ENCODE measurements around the gene NHERF1. TPM values are rescaled to one million over a fixed set of nuclear protein-coding genes. Genes with fewer than 3 reads are reported as not detected.

NHERF1 gene
- total and polyA plus RNA-seq, 7 donors: 2.4 to 37.1 (median 4.9) TPM

GRCh38 chr17:74757931-74758847 is 9.8 kb downstream of the NHERF1 start:
- Histone ChIP-seq H3K9me3 (no peaks in the 10 kb centered on the region), H3K27me3 (ENCODE audit: insufficient read depth in 3 of 3, low read length in 2 of 3) (peaks cover 0 to 4% (median 0%) of the 10 kb centered on the region in 3 donors), H3K4me1 (peaks cover 10% of the 10 kb centered on the region), H3K27ac (no peak overlapping the region), H3K36me3 (ENCODE audit: insufficient read depth in 1 of 2, low read depth in 1 of 2) (no peaks in the 10 kb centered on the region), H3K4me3 (peak overlapping the region; percentile 2)
- WGBS, 3 donors: 36 to 51% (median 45%) methylated on average over 24 to 26 of the region's 26 CpGs
- DNase-seq (no peak), ATAC-seq (peak in 2 of 4 donors; percentile 7 to 36)
- TF ChIP-seq CTCF (IDR thresholded peaks at IDR 0.05): no peak
- intact Hi-C loops (cut with DNase I): no loop called here

- TF ChIP-seq CTCF (IDR thresholded peaks at IDR 0.05): no peak
- Histone ChIP-seq H3K36me3 (ENCODE audit: insufficient read depth in 1 of 2, low read depth in 1 of 2) (no peaks in the 10 kb centered on the region), H3K27me3 (ENCODE audit: insufficient read depth in 3 of 3, low read length in 2 of 3) (no peaks in the 10 kb centered on the region), H3K9me3 (no peaks in the 10 kb centered on the region), H3K4me3 (no peak overlapping the region), H3K27ac (no peak overlapping the region), H3K4me1 (peaks cover 10% of the 10 kb centered on the region)
- ATAC-seq (peak; percentile 47 to 72 (median 64)), DNase-seq (no peak)
- whole genome bisulfite sequencing, 3 donors: 21 to 64% (median 46%) methylated on average over 2 of the region's 2 CpGs
- intact Hi-C loops (cut with DNase I): no loop called here
These were observed 10.4 kb downstream of the NHERF1 start for GRCh38 chr17:74758848-74759168.

- intact Hi-C loops (cut with DNase I): no loop called here
- H3K36me3 ChIP-seq (ENCODE audit: insufficient read depth in 1 of 2, low read depth in 1 of 2): no peaks in the 10 kb centered on the region
- H3K4me3 ChIP-seq: no peak overlapping the region
- peaks cover 10% of the 10 kb centered on the region for H3K4me1 ChIP-seq
- ATAC-seq (no peak), DNase-seq (no peak)
- H3K9me3 ChIP-seq: no peaks in the 10 kb centered on the region
- no peak for TF ChIP-seq CTCF (IDR thresholded peaks at IDR 0.05)
- H3K27me3 ChIP-seq (ENCODE audit: insufficient read depth in 3 of 3, low read length in 2 of 3): no peaks in the 10 kb centered on the region
- 62 to 77% (median 72%) methylated on average over 9 of the region's 9 CpGs for WGBS, 3 donors
- H3K27ac ChIP-seq: no peak overlapping the region
These were observed 10.9 kb downstream of the NHERF1 start for GRCh38 chr17:74759243-74759801.

GRCh38 chr17:74759941-74760340 is 11.5 kb downstream of the NHERF1 start:
- Histone ChIP-seq H3K36me3 (ENCODE audit: insufficient read depth in 1 of 2, low read depth in 1 of 2) (no peaks in the 10 kb centered on the region), H3K9me3 (no peaks in the 10 kb centered on the region), H3K4me1 (peaks cover 10% of the 10 kb centered on the region), H3K27me3 (ENCODE audit: insufficient read depth in 3 of 3, low read length in 2 of 3) (no peaks in the 10 kb centered on the region), H3K4me3 (no peak overlapping the region), H3K27ac (no peak overlapping the region)
- WGBS, 3 donors: 77 to 91% (median 82%) methylated on average over 10 of the region's 10 CpGs
- TF ChIP-seq CTCF (IDR thresholded peaks at IDR 0.05): no peak
- intact Hi-C loops (cut with DNase I): no loop called here
- DNase-seq: no peak
- no peak for ATAC-seq

All from psoas muscle (tissue), 8 donors.